K562 (cell line): ENCODE results near the gene CLIC1. TPM values are rescaled to one million over a fixed set of nuclear protein-coding genes. Genes with fewer than 3 reads are reported as not detected.
A peak's percentile ranks its signal among the peaks of the same experiment; 100 is the strongest.

Experiments used
- BRF2 ChIP-seq: IDR thresholded peaks from 3 replicates; pipeline ENCODE4 v1.6.1; 2011; ENCODE audit warnings: borderline replicate concordance, mild to moderate bottlenecking; ENCODE audit not compliant: insufficient read length, insufficient read depth
- CCAR2 ChIP-seq: fragments of 200-400 bp; formaldehyde crosslinking; IDR thresholded peaks from 2 replicates; pipeline ENCODE4 v1.6.1; 2017; ENCODE audit warnings: mild to moderate bottlenecking, low read depth, low read length
- CTCF ChIP-seq, 3 experiments: IDR thresholded peaks in 2 of 3; conservative IDR thresholded peaks in 1 of 3; 2 replicates each; pipeline ENCODE4 v1.5.1; 2011 to 2012; ENCODE audit warnings: low read length in 3 of 3, mild to moderate bottlenecking in 3 of 3, control low read depth in 2 of 3, improper control_type of control experiment in 1 of 3, inconsistent platforms in 1 of 3, low read depth in 1 of 3, mixed read lengths in 1 of 3, moderate library complexity in 1 of 3; ENCODE audit not compliant: insufficient read depth in 2 of 3
- DPF2 ChIP-seq: fragments of 450-650 bp; IDR thresholded peaks from 2 replicates; pipeline ENCODE4 v1.6.1; 2016
- GABPB1 ChIP-seq: sonication (generic); formaldehyde crosslinking; IDR thresholded peaks from 2 replicates; pipeline ENCODE4 v1.8.0; 2022; ENCODE audit warnings: mild to moderate bottlenecking, missing genetic modification reagents
- MBD2 ChIP-seq: sonication (generic); IDR thresholded peaks from 2 replicates; pipeline ENCODE4 v1.6.1; 2016; ENCODE audit warnings: low read depth, borderline replicate concordance
- MECOM ChIP-seq: fragments of 250-450 bp; sonication (Bioruptor Pico); IDR thresholded peaks from 2 replicates; pipeline ENCODE4 v1.8.0; 2022; ENCODE audit warnings: inconsistent platforms
- NFXL1 ChIP-seq: fragments of 450-650 bp; formaldehyde crosslinking; IDR thresholded peaks from 2 replicates; pipeline ENCODE4 v1.4.0; 2021; ENCODE audit warnings: mild to moderate bottlenecking
- NR3C1 ChIP-seq: sonication (generic); formaldehyde crosslinking; IDR thresholded peaks from 2 replicates; pipeline ENCODE4 v1.8.1; 2022; ENCODE audit warnings: missing genetic modification reagents
- POU5F1 ChIP-seq: fragments of 150-350 bp; IDR thresholded peaks from 2 replicates; pipeline ENCODE4 v1.6.1; 2014; ENCODE audit warnings: borderline replicate concordance, low read length, low read depth, mild to moderate bottlenecking; ENCODE audit not compliant: partially characterized antibody
- RBBP5 ChIP-seq: fragments of 200-600 bp; sonication (generic); IDR thresholded peaks from 2 replicates; pipeline ENCODE4 v1.6.1; 2012; ENCODE audit warnings: borderline replicate concordance, mild to moderate bottlenecking, low read length, control low read depth, inconsistent platforms; ENCODE audit not compliant: insufficient read depth, poor library complexity, severe bottlenecking
- RBFOX2 ChIP-seq: fragments of 200-400 bp; formaldehyde crosslinking; IDR thresholded peaks from 2 replicates; pipeline ENCODE4 v1.6.1; 2017; ENCODE audit warnings: low read depth, mild to moderate bottlenecking, low read length, moderate library complexity
- RBM39 ChIP-seq: fragments of 200-400 bp; formaldehyde crosslinking; optimal IDR thresholded peaks from 2 replicates; pipeline ENCODE3; 2018; ENCODE audit warnings: low read depth, low read length
- RNF219 ChIP-seq: fragments of 250-450 bp; sonication (Bioruptor Pico); IDR thresholded peaks from 2 replicates; pipeline ENCODE4 v1.5.0; 2022; ENCODE audit warnings: mild to moderate bottlenecking
- SETDB1 ChIP-seq: IDR thresholded peaks from one replicate; pipeline ENCODE4 v1.6.1; 2012; ENCODE audit warnings: low read length, control low read depth, inconsistent platforms
- SMARCC2 ChIP-seq: fragments of 450-650 bp; IDR thresholded peaks from 2 replicates; pipeline ENCODE4 v1.6.1; 2017; ENCODE audit warnings: antibody characterized with exemption, moderate library complexity, mild to moderate bottlenecking, low read depth
- TAF7 ChIP-seq: fragments of 450-650 bp; IDR thresholded peaks from 2 replicates; pipeline ENCODE4 v1.6.1; 2016; ENCODE audit warnings: missing genetic modification characterization, missing compliant biosample characterization
- YBX1 ChIP-seq: fragments of 450-650 bp; IDR thresholded peaks from 2 replicates; pipeline ENCODE4 v1.7.1; 2016; ENCODE audit warnings: mild to moderate bottlenecking
- ZKSCAN8 ChIP-seq: fragments of 200-800 bp; sonication (Bioruptor generic); IDR thresholded peaks from 2 replicates; pipeline ENCODE4 v1.6.1; 2016; ENCODE audit warnings: missing genetic modification characterization, missing compliant biosample characterization
- ZNF431 ChIP-seq: sonication (generic); formaldehyde crosslinking; IDR thresholded peaks from 2 replicates; pipeline ENCODE4 v1.8.0; 2022; ENCODE audit warnings: mild to moderate bottlenecking, missing genetic modification reagents
- polyA plus RNA-seq, 8 experiments: library from polyadenylated mRNA; depleted of rRNA in 4 of 8; stranded (reverse) in 5 of 8; unstranded in 3 of 8; fragments of >200 nt; fragmentation: Nextera tagmentation in 2 of 8; fragmentation: Illumina TruSeq in 1 of 8; extraction: Ambion mirVana in 2 of 8; extraction: Trizol in 1 of 8; gene quantifications; 2 replicates each; pipeline versions ENCODE4 v1.2.1 to v1.2.3, GENCODE V29; 2011 to 2014; ENCODE audit warnings: inconsistent platforms in 1 of 8, missing spikeins in 1 of 8
- total RNA-seq, 7 experiments: library from RNA; depleted of rRNA in 6 of 7; stranded (reverse); fragments of >200 nt in 6 of 7; fragmentation: Illumina TruSeq in 2 of 7; extraction: Trizol in 2 of 7; gene quantifications; 2 replicates each; pipeline versions ENCODE4 v1.2.1 to v1.2.3, GENCODE V29; 2011 to 2021; ENCODE audit warnings: low replicate concordance in 1 of 7
- TF ChIP-seq, protein P1 (sequence below): fragments of 450-650 bp; IDR thresholded peaks from 2 replicates; pipeline ENCODE4 v1.6.1; 2017; ENCODE audit warnings: antibody characterized with exemption

The CLIC1 gene
- total and polyA plus RNA-seq, 9 of the 15 experiments (the other 6 are each of a cell fraction or from before 2014, with no cell fraction given): 1,267 to 2,419 (median 1,808) TPM

- TF ChIP-seq, protein P1, sequence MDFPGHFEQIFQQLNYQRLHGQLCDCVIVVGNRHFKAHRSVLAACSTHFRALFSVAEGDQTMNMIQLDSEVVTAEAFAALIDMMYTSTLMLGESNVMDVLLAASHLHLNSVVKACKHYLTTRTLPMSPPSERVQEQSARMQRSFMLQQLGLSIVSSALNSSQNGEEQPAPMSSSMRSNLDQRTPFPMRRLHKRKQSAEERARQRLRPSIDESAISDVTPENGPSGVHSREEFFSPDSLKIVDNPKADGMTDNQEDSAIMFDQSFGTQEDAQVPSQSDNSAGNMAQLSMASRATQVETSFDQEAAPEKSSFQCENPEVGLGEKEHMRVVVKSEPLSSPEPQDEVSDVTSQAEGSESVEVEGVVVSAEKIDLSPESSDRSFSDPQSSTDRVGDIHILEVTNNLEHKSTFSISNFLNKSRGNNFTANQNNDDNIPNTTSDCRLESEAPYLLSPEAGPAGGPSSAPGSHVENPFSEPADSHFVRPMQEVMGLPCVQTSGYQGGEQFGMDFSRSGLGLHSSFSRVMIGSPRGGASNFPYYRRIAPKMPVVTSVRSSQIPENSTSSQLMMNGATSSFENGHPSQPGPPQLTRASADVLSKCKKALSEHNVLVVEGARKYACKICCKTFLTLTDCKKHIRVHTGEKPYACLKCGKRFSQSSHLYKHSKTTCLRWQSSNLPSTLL: no peak
- TF ChIP-seq MECOM (CRISPR knock-in tag) (no peak), TAF7 (tag) (no peak; the same call in 1 of the 2 replicates), BRF2 (no peak), NFXL1 (CRISPR knock-in tag) (no peak), MBD2 (peak; percentile 95), RBM39 (peak; percentile 90), POU5F1 (peak; percentile 99), GABPB1 (peak; percentile 81), RNF219 (no peak), RBFOX2 (peak; percentile 96), SMARCC2 (peak; percentile 82), DPF2 (peak; percentile 86), SETDB1 (peak; percentile 41), ZKSCAN8 (CRISPR knock-in tag) (0 out of 2 replicates have a peak, but pooled peaks have one; percentile 53), CTCF (IDR thresholded peaks at IDR 0.05 in 2 of 3, conservative IDR thresholded peaks at IDR 0.05 in 1 of 3; ENCODE audit: insufficient read depth in 2 of 3, low read depth in 1 of 3, low read length in 3 of 3) (peak in 2 of 3 experiments; percentile 14 to 17; a peak in 1 of 6 replicates), NR3C1 (CRISPR knock-in tag) (no peak), YBX1 (no peak), CCAR2 (no peak), RBBP5 (peak; percentile 65), ZNF431 (CRISPR knock-in tag) (no peak)
These were observed 33.3 kb downstream of the CLIC1 start, which contains the start of gene ABHD16A (continued) for GRCh38 chr6:31702819-31703716.
